ENCODE results near the gene DMC1. TPM values are rescaled to one million over a fixed set of nuclear protein-coding genes. Genes with fewer than 3 reads are reported as not detected.
A peak's percentile ranks its signal among the peaks of the same experiment; 100 is the strongest.

The DMC1 gene
- total RNA-seq, 1 donor from 2014 or later = 10.8 TPM

GRCh38 chr22:38505541-38506117, 64.4 kb downstream of the DMC1 start:
- Mint-ChIP-seq H3K27ac (peak overlapping the region; percentile 100), H3K36me3 (ENCODE audit: low read depth) (peaks cover 54% of the 10 kb centered on the region), H3K4me1 (ENCODE audit: low read depth) (peaks cover 41% of the 10 kb centered on the region), H3K27me3 (ENCODE audit: low read depth) (no peaks in the 10 kb centered on the region), H3K9me3 (no peaks in the 10 kb centered on the region), H3K4me3 (ENCODE audit: low read depth) (peak overlapping the region; percentile 99)
- intact Hi-C loops (cut with micrococcal nuclease) = loop anchor here (1.0 to 5.0 kb wide), 4 partner anchors 15 to 202 kb away; partner anchors contain the start of genes DMC1 and GTPBP1
- no peak for DNase-seq (ENCODE audit: low spot score)

- Mint-ChIP-seq H3K4me1 (ENCODE audit: low read depth) (peaks cover 41% of the 10 kb centered on the region), H3K27me3 (ENCODE audit: low read depth) (no peaks in the 10 kb centered on the region), H3K9me3 (no peaks in the 10 kb centered on the region), H3K36me3 (ENCODE audit: low read depth) (peaks cover 58% of the 10 kb centered on the region), H3K27ac (peak overlapping the region; percentile 97), H3K4me3 (ENCODE audit: low read depth) (peak overlapping the region; percentile 97)
- peak; percentile 52 for DNase-seq (ENCODE audit: low spot score)
- intact Hi-C loops (cut with micrococcal nuclease) = loop anchor here (5.0 kb wide), 2 partner anchors 108 to 202 kb away; partner anchors contain the start of gene GTPBP1
Observed at GRCh38 chr22:38504731-38505540, 65.0 kb downstream of the DMC1 start.

DNA sequence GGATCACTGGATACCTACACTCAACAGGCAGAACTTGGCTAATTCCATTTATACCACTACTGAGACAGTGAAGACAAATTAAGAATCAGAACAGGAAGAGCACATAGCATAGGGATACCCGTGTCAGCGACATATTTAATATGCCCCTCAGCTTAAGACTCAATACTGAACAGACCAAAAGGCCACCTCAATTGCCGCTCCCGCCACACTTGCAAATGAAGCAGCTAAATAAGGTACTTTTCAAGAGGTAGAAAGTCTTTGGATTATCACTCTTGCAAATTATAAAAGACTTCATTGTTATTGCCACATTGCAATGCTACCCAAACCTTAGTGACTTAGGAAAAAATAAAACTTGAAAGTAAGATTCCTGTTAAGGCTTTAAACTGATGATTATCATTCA, 67.0 kb downstream of the DMC1 start:
- intact Hi-C loops (cut with micrococcal nuclease) = no loop called here
- no peak for DNase-seq (ENCODE audit: low spot score)
- Mint-ChIP-seq H3K9me3 (no peaks in the 10 kb centered on the region), H3K4me3 (ENCODE audit: low read depth) (peak overlapping the region; percentile 97), H3K4me1 (ENCODE audit: low read depth) (peaks cover 51% of the 10 kb centered on the region), H3K36me3 (ENCODE audit: low read depth) (peaks cover 77% of the 10 kb centered on the region), H3K27me3 (ENCODE audit: low read depth) (no peaks in the 10 kb centered on the region), H3K27ac (peak overlapping the region; percentile 76)

DNA sequence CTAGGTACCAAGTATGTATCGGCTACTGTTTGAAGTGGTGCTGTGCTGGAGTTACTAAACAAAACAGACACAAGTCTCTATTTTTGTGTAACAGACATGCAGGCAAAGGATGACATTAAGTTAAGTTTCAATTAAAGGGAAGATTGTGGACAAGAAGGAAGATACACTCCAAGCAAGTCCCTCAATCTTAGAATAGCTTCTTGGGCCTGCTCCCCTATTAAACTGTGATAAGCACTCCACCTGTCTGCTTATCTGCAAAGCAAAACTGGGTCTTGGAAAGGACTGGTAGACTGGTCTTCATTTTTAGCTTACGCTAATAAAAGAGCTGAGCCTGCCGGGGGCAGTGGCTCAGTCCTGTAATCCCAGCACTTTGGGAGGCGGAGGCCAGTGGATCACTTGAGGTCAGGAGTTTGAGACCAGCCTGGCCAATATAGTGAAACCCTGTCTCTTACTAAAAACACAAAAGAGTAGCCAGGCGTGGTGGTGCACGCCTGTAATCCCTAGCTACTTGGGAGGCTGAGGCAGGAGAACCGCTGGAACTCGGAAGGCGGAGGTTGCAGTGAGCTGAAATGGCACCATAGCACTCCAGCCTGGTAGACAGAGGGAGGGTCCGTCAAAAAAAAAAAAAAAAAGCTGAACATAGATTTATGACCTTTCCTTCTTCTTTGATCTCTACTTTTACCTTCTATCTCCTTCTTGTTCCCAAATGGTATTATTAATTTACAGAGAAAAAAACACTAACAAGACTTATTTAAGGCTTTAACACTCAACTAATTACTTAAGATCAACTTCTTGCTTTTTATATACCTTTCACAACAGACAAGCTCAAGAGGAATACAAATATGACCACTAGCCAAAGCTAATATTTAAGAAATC, 67.9 kb downstream of the DMC1 start:
- H3K27me3 Mint-ChIP-seq (ENCODE audit: low read depth) = no peaks in the 10 kb centered on the region
- H3K36me3 Mint-ChIP-seq (ENCODE audit: low read depth) = peaks cover 83% of the 10 kb centered on the region
- no peak for DNase-seq (ENCODE audit: low spot score)
- H3K9me3 Mint-ChIP-seq = no peaks in the 10 kb centered on the region
- peaks cover 56% of the 10 kb centered on the region for H3K4me1 Mint-ChIP-seq (ENCODE audit: low read depth)
- intact Hi-C loops (cut with micrococcal nuclease) = no loop called here
- peak overlapping the region; percentile 76 for H3K27ac Mint-ChIP-seq
- H3K4me3 Mint-ChIP-seq (ENCODE audit: low read depth) = peak overlapping the region; percentile 97

- no peaks in the 10 kb centered on the region for H3K9me3 Mint-ChIP-seq
- intact Hi-C loops (cut with micrococcal nuclease) = no loop called here
- H3K27ac Mint-ChIP-seq = no peak overlapping the region
- H3K4me1 Mint-ChIP-seq (ENCODE audit: low read depth) = peaks cover 52% of the 10 kb centered on the region
- no peak for DNase-seq (ENCODE audit: low spot score)
- H3K36me3 Mint-ChIP-seq (ENCODE audit: low read depth) = peaks cover 88% of the 10 kb centered on the region
- no peaks in the 10 kb centered on the region for H3K27me3 Mint-ChIP-seq (ENCODE audit: low read depth)
- no peak overlapping the region for H3K4me3 Mint-ChIP-seq (ENCODE audit: low read depth)
Observed at GRCh38 chr22:38497869-38498268, 72.1 kb downstream of the DMC1 start.

GRCh38 chr22:38494939-38495338, 75.0 kb downstream of the DMC1 start:
- Mint-ChIP-seq H3K36me3 (ENCODE audit: low read depth) (peaks cover 86% of the 10 kb centered on the region), H3K27ac (peak overlapping the region; percentile 12), H3K9me3 (no peaks in the 10 kb centered on the region), H3K4me3 (ENCODE audit: low read depth) (no peak overlapping the region), H3K4me1 (ENCODE audit: low read depth) (peaks cover 47% of the 10 kb centered on the region), H3K27me3 (ENCODE audit: low read depth) (no peaks in the 10 kb centered on the region)
- DNase-seq (ENCODE audit: low spot score) = no peak
- intact Hi-C loops (cut with micrococcal nuclease) = no loop called here

- H3K9me3 Mint-ChIP-seq = no peaks in the 10 kb centered on the region
- intact Hi-C loops (cut with micrococcal nuclease) = no loop called here
- no peak overlapping the region for H3K4me3 Mint-ChIP-seq (ENCODE audit: low read depth)
- peak overlapping the region; percentile 12 for H3K27ac Mint-ChIP-seq
- no peaks in the 10 kb centered on the region for H3K27me3 Mint-ChIP-seq (ENCODE audit: low read depth)
- H3K4me1 Mint-ChIP-seq (ENCODE audit: low read depth) = peaks cover 46% of the 10 kb centered on the region
- no peak for DNase-seq (ENCODE audit: low spot score)
- H3K36me3 Mint-ChIP-seq (ENCODE audit: low read depth) = peaks cover 86% of the 10 kb centered on the region
Observed at GRCh38 chr22:38494498-38494897, 75.5 kb downstream of the DMC1 start.

DNA sequence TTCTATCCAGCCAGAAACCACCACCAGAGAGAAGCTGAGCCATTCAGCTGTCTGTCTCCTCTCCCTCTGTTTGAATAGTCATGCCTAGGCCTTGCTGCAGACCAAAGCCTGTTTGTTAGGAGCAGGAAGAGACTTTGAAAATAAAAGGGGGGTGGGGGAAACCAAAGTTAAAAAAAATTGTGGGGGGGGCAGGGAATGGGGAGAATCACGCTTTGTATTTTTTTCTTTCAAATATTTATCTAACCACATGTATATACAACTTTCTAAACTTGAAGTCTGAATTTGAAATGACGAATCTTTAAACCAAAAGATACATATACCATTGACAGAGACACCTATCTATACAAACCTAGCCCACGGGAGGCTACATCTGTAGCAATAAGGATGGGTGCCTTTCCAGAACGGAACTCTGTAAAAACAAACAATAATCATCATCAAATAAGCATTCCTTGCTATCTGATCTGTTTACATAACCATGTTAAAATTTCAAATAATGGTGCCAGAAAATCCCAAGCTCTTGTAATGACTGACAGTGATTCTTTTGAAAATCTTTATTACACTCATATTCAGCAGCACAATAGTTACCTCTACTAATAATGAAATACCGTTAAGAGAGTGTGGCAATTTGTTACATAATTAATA, 78.2 kb downstream of the DMC1 start:
- intact Hi-C loops (cut with micrococcal nuclease) = no loop called here
- Mint-ChIP-seq H3K36me3 (ENCODE audit: low read depth) (peaks cover 90% of the 10 kb centered on the region), H3K4me1 (ENCODE audit: low read depth) (peaks cover 43% of the 10 kb centered on the region), H3K27me3 (ENCODE audit: low read depth) (no peaks in the 10 kb centered on the region), H3K4me3 (ENCODE audit: low read depth) (no peak overlapping the region), H3K27ac (no peak overlapping the region), H3K9me3 (no peaks in the 10 kb centered on the region)
- no peak for DNase-seq (ENCODE audit: low spot score)

DNA sequence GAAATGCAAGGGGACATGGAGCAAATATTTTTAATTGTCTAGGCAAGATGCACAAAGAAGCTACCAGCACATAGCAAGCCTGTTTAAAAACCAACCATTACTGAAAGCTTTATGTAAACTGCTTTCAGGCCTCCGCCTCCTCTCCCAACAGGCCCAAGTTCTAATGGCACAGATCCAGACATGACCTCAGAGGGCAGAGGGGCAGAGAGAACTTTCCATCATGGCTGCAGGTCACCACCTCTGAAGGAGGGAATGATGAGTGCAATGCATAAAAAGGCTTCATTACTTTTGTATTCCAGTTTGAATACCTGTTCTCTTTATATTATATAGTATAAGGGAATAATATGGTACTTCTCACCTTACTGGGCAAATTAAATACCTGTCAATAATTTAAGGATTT, 79.1 kb downstream of the DMC1 start:
- H3K9me3 Mint-ChIP-seq = no peaks in the 10 kb centered on the region
- H3K27me3 Mint-ChIP-seq (ENCODE audit: low read depth) = no peaks in the 10 kb centered on the region
- no peak overlapping the region for H3K4me3 Mint-ChIP-seq (ENCODE audit: low read depth)
- peaks cover 43% of the 10 kb centered on the region for H3K4me1 Mint-ChIP-seq (ENCODE audit: low read depth)
- peak overlapping the region; percentile 51 for H3K27ac Mint-ChIP-seq
- intact Hi-C loops (cut with micrococcal nuclease) = loop anchor here (1.0 kb wide), 1 partner anchor 15 kb away; the partner anchor contains the start of gene DDX17
- peaks cover 91% of the 10 kb centered on the region for H3K36me3 Mint-ChIP-seq (ENCODE audit: low read depth)
- no peak for DNase-seq (ENCODE audit: low spot score)

- intact Hi-C loops (cut with micrococcal nuclease) = loop anchor here (1.0 kb wide), 1 partner anchor 16 kb away; the partner anchor contains the start of gene DDX17
- Mint-ChIP-seq H3K27ac (peak overlapping the region; percentile 51), H3K4me3 (ENCODE audit: low read depth) (no peak overlapping the region), H3K36me3 (ENCODE audit: low read depth) (peaks cover 91% of the 10 kb centered on the region), H3K27me3 (ENCODE audit: low read depth) (no peaks in the 10 kb centered on the region), H3K4me1 (ENCODE audit: low read depth) (peaks cover 42% of the 10 kb centered on the region), H3K9me3 (no peaks in the 10 kb centered on the region)
- no peak for DNase-seq (ENCODE audit: low spot score)
Observed at GRCh38 chr22:38490475-38490874, 79.5 kb downstream of the DMC1 start.

GRCh38 chr22:38489561-38490145, 80.3 kb downstream of the DMC1 start:
- no peak overlapping the region for H3K4me3 Mint-ChIP-seq (ENCODE audit: low read depth)
- H3K27me3 Mint-ChIP-seq (ENCODE audit: low read depth) = no peaks in the 10 kb centered on the region
- H3K36me3 Mint-ChIP-seq (ENCODE audit: low read depth) = peaks cover 90% of the 10 kb centered on the region
- H3K27ac Mint-ChIP-seq = peak overlapping the region; percentile 9
- no peaks in the 10 kb centered on the region for H3K9me3 Mint-ChIP-seq
- peaks cover 41% of the 10 kb centered on the region for H3K4me1 Mint-ChIP-seq (ENCODE audit: low read depth)
- intact Hi-C loops (cut with micrococcal nuclease) = loop anchor here (1.0 kb wide), 1 partner anchor 17 kb away; the partner anchor contains the start of gene DDX17
- no peak for DNase-seq (ENCODE audit: low spot score)

- H3K27ac Mint-ChIP-seq = no peak overlapping the region
Observed at GRCh38 chr22:38489142-38489541, 80.8 kb downstream of the DMC1 start.

More at GRCh38 chr22:38489142-38489541, 80.8 kb downstream of the DMC1 start:
- Mint-ChIP-seq H3K4me3 (ENCODE audit: low read depth) (no peak overlapping the region), H3K9me3 (no peaks in the 10 kb centered on the region), H3K36me3 (ENCODE audit: low read depth) (peaks cover 90% of the 10 kb centered on the region), H3K4me1 (ENCODE audit: low read depth) (peaks cover 37% of the 10 kb centered on the region), H3K27me3 (ENCODE audit: low read depth) (no peaks in the 10 kb centered on the region)
- DNase-seq (ENCODE audit: low spot score) = no peak
- intact Hi-C loops (cut with micrococcal nuclease) = no loop called here
